HepG2 (cell line): Measurements from ENCODE around the gene YTHDF1. TPM values are rescaled to one million over a fixed set of nuclear protein-coding genes. Genes with fewer than 3 reads are reported as not detected.

Experiments used
- BRD4 ChIP-seq: sonication (generic); formaldehyde crosslinking; IDR thresholded peaks from 2 replicates; pipeline ENCODE4 v1.4.0; 2020; ENCODE audit warnings: missing genetic modification reagents
- FIP1L1 ChIP-seq: fragments of 200-400 bp; formaldehyde crosslinking; IDR thresholded peaks from 2 replicates; pipeline ENCODE4 v1.6.1; 2018; ENCODE audit warnings: low read depth, mild to moderate bottlenecking, low read length, moderate library complexity, borderline replicate concordance; ENCODE audit not compliant: insufficient read depth
- HOXA3 ChIP-seq: sonication (generic); formaldehyde crosslinking; IDR thresholded peaks from 2 replicates; pipeline ENCODE4 v1.5.0; 2020; ENCODE audit warnings: missing genetic modification reagents
- MAFG ChIP-seq: sonication (generic); formaldehyde crosslinking; IDR thresholded peaks from 2 replicates; pipeline ENCODE4 v1.5.1; 2020; ENCODE audit warnings: mild to moderate bottlenecking, missing genetic modification reagents
- NPAS2 ChIP-seq: sonication (generic); formaldehyde crosslinking; IDR thresholded peaks from 2 replicates; pipeline ENCODE4 v1.8.0; 2022; ENCODE audit warnings: mild to moderate bottlenecking, missing genetic modification reagents, borderline replicate concordance
- ONECUT2 ChIP-seq: sonication (generic); formaldehyde crosslinking; IDR thresholded peaks from 2 replicates; pipeline ENCODE4 v1.4.0; 2020; ENCODE audit warnings: missing genetic modification reagents
- RXRB ChIP-seq: IDR thresholded peaks from 2 replicates; pipeline ENCODE4 v1.6.1; 2016; ENCODE audit warnings: borderline replicate concordance, missing genetic modification reagents, missing compliant biosample characterization
- ZBTB7A ChIP-seq: sonication (generic); formaldehyde crosslinking; IDR thresholded peaks from 2 replicates; pipeline ENCODE4 v1.8.0; 2022; ENCODE audit warnings: mild to moderate bottlenecking, missing genetic modification reagents
- ZNF160 ChIP-seq: sonication (generic); formaldehyde crosslinking; IDR thresholded peaks from 2 replicates; pipeline ENCODE4 v1.8.0; 2022; ENCODE audit warnings: mild to moderate bottlenecking, inconsistent platforms, missing genetic modification reagents
- polyA plus RNA-seq, 8 experiments: library from polyadenylated mRNA; depleted of rRNA in 3 of 8; stranded (reverse) in 7 of 8; unstranded in 1 of 8; fragments of >200 nt; fragmentation: Illumina TruSeq in 4 of 8; extraction: Trizol in 4 of 8; gene quantifications; 2 replicates each; pipeline versions ENCODE4 v1.2.1 to v1.2.3, GENCODE V29; 2011 to 2016; ENCODE audit warnings: low read depth in 4 of 8, missing spikeins in 1 of 8, mixed read lengths in 1 of 8; ENCODE audit not compliant: insufficient read depth in 1 of 8
- total RNA-seq, 5 experiments: library from RNA; depleted of rRNA; stranded (reverse); fragments of >200 nt; fragmentation: Illumina TruSeq; extraction: Trizol; gene quantifications; 2 replicates each; pipeline ENCODE4 v1.2.3, GENCODE V29; 2016; ENCODE audit warnings: low read depth in 1 of 5
- TF ChIP-seq, protein P1 (sequence below): sonication (generic); formaldehyde crosslinking; IDR thresholded peaks from 2 replicates; pipeline ENCODE4 v1.9.0; 2021; ENCODE audit warnings: missing genetic modification reagents, mild to moderate bottlenecking, borderline replicate concordance
- TF ChIP-seq, protein P2 (sequence below), 2 experiments: sonication (generic) in 1 of 2; formaldehyde crosslinking in 1 of 2; IDR thresholded peaks; 2 replicates each; pipeline versions ENCODE4 v1.6.1 to v1.9.0; 2014 to 2022; ENCODE audit warnings: antibody characterized with exemption in 1 of 2, borderline replicate concordance in 1 of 2, inconsistent platforms in 1 of 2, low read depth in 1 of 2, missing genetic modification reagents in 1 of 2
- TF ChIP-seq, protein P3 (sequence below), 2 experiments: sonication (generic) in 1 of 2; formaldehyde crosslinking in 1 of 2; IDR thresholded peaks; 2 replicates each; pipeline versions ENCODE4 v1.5.1 to v1.6.1; 2011 to 2020; ENCODE audit warnings: borderline replicate concordance in 1 of 2, low read depth in 1 of 2, low read length in 1 of 2, mild to moderate bottlenecking in 1 of 2, missing genetic modification reagents in 1 of 2, moderate library complexity in 1 of 2
- TF ChIP-seq, protein P4 (sequence below): sonication (generic); formaldehyde crosslinking; IDR thresholded peaks from 2 replicates; pipeline ENCODE4 v1.5.0; 2020; ENCODE audit warnings: missing genetic modification reagents
- TF ChIP-seq, protein P5 (sequence below): sonication (generic); formaldehyde crosslinking; IDR thresholded peaks from 2 replicates; pipeline ENCODE4 v1.4.0; 2020; ENCODE audit warnings: missing genetic modification reagents

Gene YTHDF1
- total and polyA plus RNA-seq, 2 of the 13 experiments (the other 11 are each of a cell fraction or from before 2014, with no cell fraction given): 34.5 to 37.7 TPM

DNA sequence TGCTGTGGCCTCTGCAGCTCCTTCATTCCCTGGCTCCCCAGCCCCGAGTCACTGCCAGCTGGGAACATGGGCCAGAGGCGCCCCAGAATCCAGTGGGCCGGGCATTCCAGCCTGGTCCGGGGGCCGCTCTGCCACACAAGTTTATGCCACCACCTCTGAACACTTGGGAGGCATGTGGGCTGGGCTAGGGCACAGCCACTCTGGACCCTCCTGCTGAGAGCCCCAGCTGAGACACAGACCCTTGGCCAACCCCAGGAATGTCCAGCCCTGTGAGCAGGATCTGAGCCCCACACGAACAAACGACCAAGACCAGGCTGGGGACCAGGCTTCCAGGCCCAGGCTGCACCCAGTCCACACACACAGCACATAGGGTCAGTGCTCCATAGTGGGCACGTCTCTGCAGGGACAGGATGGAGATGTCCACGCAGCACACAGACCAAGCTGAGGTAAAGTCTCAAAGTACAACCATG is 33.0 kb downstream of the YTHDF1 start (continued):
- TF ChIP-seq FIP1L1: no peak
- TF ChIP-seq, protein P1, sequence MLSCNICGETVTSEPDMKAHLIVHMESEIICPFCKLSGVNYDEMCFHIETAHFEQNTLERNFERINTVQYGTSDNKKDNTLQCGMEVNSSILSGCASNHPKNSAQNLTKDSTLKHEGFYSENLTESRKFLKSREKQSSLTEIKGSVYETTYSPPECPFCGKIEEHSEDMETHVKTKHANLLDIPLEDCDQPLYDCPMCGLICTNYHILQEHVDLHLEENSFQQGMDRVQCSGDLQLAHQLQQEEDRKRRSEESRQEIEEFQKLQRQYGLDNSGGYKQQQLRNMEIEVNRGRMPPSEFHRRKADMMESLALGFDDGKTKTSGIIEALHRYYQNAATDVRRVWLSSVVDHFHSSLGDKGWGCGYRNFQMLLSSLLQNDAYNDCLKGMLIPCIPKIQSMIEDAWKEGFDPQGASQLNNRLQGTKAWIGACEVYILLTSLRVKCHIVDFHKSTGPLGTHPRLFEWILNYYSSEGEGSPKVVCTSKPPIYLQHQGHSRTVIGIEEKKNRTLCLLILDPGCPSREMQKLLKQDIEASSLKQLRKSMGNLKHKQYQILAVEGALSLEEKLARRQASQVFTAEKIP (CRISPR knock-in tag): no peak
- TF ChIP-seq, protein P2, sequence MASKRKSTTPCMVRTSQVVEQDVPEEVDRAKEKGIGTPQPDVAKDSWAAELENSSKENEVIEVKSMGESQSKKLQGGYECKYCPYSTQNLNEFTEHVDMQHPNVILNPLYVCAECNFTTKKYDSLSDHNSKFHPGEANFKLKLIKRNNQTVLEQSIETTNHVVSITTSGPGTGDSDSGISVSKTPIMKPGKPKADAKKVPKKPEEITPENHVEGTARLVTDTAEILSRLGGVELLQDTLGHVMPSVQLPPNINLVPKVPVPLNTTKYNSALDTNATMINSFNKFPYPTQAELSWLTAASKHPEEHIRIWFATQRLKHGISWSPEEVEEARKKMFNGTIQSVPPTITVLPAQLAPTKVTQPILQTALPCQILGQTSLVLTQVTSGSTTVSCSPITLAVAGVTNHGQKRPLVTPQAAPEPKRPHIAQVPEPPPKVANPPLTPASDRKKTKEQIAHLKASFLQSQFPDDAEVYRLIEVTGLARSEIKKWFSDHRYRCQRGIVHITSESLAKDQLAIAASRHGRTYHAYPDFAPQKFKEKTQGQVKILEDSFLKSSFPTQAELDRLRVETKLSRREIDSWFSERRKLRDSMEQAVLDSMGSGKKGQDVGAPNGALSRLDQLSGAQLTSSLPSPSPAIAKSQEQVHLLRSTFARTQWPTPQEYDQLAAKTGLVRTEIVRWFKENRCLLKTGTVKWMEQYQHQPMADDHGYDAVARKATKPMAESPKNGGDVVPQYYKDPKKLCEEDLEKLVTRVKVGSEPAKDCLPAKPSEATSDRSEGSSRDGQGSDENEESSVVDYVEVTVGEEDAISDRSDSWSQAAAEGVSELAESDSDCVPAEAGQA (IDR thresholded peaks at IDR 0.05; ENCODE audit: low read depth): no peak
- TF ChIP-seq, protein P2 (CRISPR knock-in tag; IDR thresholded peaks at IDR 0.05; ENCODE audit: borderline replicate concordance): no peak
- no peak for TF ChIP-seq ZNF160
- TF ChIP-seq RXRB (CRISPR knock-in tag): no peak
- TF ChIP-seq HOXA3 (CRISPR knock-in tag): 0 out of 2 replicates have a peak, but pooled peaks have one; percentile 29
- TF ChIP-seq, protein P3, sequence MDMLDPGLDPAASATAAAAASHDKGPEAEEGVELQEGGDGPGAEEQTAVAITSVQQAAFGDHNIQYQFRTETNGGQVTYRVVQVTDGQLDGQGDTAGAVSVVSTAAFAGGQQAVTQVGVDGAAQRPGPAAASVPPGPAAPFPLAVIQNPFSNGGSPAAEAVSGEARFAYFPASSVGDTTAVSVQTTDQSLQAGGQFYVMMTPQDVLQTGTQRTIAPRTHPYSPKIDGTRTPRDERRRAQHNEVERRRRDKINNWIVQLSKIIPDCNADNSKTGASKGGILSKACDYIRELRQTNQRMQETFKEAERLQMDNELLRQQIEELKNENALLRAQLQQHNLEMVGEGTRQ (IDR thresholded peaks at IDR 0.05; ENCODE audit: low read depth, low read length): no peak
- TF ChIP-seq, protein P3 (CRISPR knock-in tag; IDR thresholded peaks at IDR 0.05; ENCODE audit: borderline replicate concordance): no peak
- TF ChIP-seq, protein P4, sequence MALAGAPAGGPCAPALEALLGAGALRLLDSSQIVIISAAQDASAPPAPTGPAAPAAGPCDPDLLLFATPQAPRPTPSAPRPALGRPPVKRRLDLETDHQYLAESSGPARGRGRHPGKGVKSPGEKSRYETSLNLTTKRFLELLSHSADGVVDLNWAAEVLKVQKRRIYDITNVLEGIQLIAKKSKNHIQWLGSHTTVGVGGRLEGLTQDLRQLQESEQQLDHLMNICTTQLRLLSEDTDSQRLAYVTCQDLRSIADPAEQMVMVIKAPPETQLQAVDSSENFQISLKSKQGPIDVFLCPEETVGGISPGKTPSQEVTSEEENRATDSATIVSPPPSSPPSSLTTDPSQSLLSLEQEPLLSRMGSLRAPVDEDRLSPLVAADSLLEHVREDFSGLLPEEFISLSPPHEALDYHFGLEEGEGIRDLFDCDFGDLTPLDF (CRISPR knock-in tag): no peak
- TF ChIP-seq, protein P5, sequence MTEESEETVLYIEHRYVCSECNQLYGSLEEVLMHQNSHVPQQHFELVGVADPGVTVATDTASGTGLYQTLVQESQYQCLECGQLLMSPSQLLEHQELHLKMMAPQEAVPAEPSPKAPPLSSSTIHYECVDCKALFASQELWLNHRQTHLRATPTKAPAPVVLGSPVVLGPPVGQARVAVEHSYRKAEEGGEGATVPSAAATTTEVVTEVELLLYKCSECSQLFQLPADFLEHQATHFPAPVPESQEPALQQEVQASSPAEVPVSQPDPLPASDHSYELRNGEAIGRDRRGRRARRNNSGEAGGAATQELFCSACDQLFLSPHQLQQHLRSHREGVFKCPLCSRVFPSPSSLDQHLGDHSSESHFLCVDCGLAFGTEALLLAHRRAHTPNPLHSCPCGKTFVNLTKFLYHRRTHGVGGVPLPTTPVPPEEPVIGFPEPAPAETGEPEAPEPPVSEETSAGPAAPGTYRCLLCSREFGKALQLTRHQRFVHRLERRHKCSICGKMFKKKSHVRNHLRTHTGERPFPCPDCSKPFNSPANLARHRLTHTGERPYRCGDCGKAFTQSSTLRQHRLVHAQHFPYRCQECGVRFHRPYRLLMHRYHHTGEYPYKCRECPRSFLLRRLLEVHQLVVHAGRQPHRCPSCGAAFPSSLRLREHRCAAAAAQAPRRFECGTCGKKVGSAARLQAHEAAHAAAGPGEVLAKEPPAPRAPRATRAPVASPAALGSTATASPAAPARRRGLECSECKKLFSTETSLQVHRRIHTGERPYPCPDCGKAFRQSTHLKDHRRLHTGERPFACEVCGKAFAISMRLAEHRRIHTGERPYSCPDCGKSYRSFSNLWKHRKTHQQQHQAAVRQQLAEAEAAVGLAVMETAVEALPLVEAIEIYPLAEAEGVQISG (CRISPR knock-in tag): no peak
- TF ChIP-seq ZBTB7A (CRISPR knock-in tag): no peak
- TF ChIP-seq ONECUT2 (CRISPR knock-in tag): no peak
- TF ChIP-seq MAFG (CRISPR knock-in tag): no peak
- no peak for TF ChIP-seq NPAS2 (CRISPR knock-in tag)
- TF ChIP-seq BRD4 (CRISPR knock-in tag): 0 out of 2 replicates have a peak, but pooled peaks have one; percentile 42
